ENCODE data around the gene WDR49. TPM values are rescaled to one million over a fixed set of nuclear protein-coding genes. Genes with fewer than 3 reads are reported as not detected.

The WDR49 gene
- total and polyA plus RNA-seq, 4 donors: 1.4 to 33.9 (median 9.8) TPM

- 70 to 73% methylated on average over 1 of the region's 1 CpG for WGBS, 2 donors
- ATAC-seq (ENCODE audit: insufficient read depth, low FRiP score) (no peak), DNase-seq (no peak)
- H3K36me3 ChIP-seq (ENCODE audit: control insufficient read depth in 4 of 4, insufficient read depth in 4 of 4, low read length in 4 of 4): peaks cover 0 to 1% (median 0%) of the 10 kb centered on the region in 4 donors
- no peak overlapping the region for H3K27ac ChIP-seq (ENCODE audit: low read depth in 1 of 2, low read length in 1 of 2)
- no peak overlapping the region for H3K4me3 ChIP-seq
- TF ChIP-seq CTCF (IDR thresholded peaks at IDR 0.05; ENCODE audit: control extremely low read depth, extremely low read depth): no peak
- H3K4me1 ChIP-seq (ENCODE audit: control insufficient read depth in 5 of 5, insufficient read depth in 5 of 5, low read length in 5 of 5): no peaks in the 10 kb centered on the region
- no peaks in the 10 kb centered on the region for H3K27me3 ChIP-seq (ENCODE audit: control insufficient read depth in 3 of 3, insufficient read depth in 3 of 3, low read length in 2 of 3)
- H3K9ac ChIP-seq (ENCODE audit: insufficient read depth in 1 of 2, low read length in 2 of 2): no peak overlapping the region
- peaks cover 0 to 3% (median 0%) of the 10 kb centered on the region in 4 donors for H3K9me3 ChIP-seq (ENCODE audit: control insufficient read depth in 4 of 4, insufficient read depth in 3 of 4, low read length in 3 of 4)
Measured at GRCh38 chr3:167649746-167650145, 4.0 kb downstream of the WDR49 start.

- no peak for DNase-seq
- no peak for ATAC-seq (ENCODE audit: insufficient read depth, low FRiP score)
- Histone ChIP-seq H3K4me1 (ENCODE audit: control insufficient read depth in 5 of 5, insufficient read depth in 5 of 5, low read length in 5 of 5) (no peaks in the 10 kb centered on the region), H3K36me3 (ENCODE audit: control insufficient read depth in 4 of 4, insufficient read depth in 4 of 4, low read length in 4 of 4) (no peaks in the 10 kb centered on the region), H3K9me3 (ENCODE audit: control insufficient read depth in 4 of 4, insufficient read depth in 3 of 4, low read length in 3 of 4) (peaks cover 0 to 4% (median 1%) of the 10 kb centered on the region in 4 donors), H3K27ac (ENCODE audit: low read depth in 1 of 2, low read length in 1 of 2) (no peak overlapping the region), H3K9ac (ENCODE audit: insufficient read depth in 1 of 2, low read length in 2 of 2) (no peak overlapping the region), H3K27me3 (ENCODE audit: control insufficient read depth in 3 of 3, insufficient read depth in 3 of 3, low read length in 2 of 3) (no peaks in the 10 kb centered on the region), H3K4me3 (no peak overlapping the region)
- TF ChIP-seq CTCF (IDR thresholded peaks at IDR 0.05; ENCODE audit: control extremely low read depth, extremely low read depth): no peak
- WGBS, 2 donors: 77 to 89% methylated on average over 1 of the region's 1 CpG
Measured at GRCh38 chr3:167644611-167645010, 9.1 kb downstream of the WDR49 start.

- no peak for DNase-seq
- H3K27ac ChIP-seq (ENCODE audit: low read depth in 1 of 2, low read length in 1 of 2): no peak overlapping the region
- no peak for ATAC-seq (ENCODE audit: insufficient read depth, low FRiP score)
- H3K36me3 ChIP-seq (ENCODE audit: control insufficient read depth in 4 of 4, insufficient read depth in 4 of 4, low read length in 4 of 4): no peaks in the 10 kb centered on the region
- H3K9ac ChIP-seq (ENCODE audit: insufficient read depth in 1 of 2, low read length in 2 of 2): no peak overlapping the region
- H3K27me3 ChIP-seq (ENCODE audit: control insufficient read depth in 3 of 3, insufficient read depth in 3 of 3, low read length in 2 of 3): no peaks in the 10 kb centered on the region
- H3K4me3 ChIP-seq: no peak overlapping the region
- WGBS, 2 donors: 60 to 77% methylated on average over 5 of the region's 5 CpGs
- H3K9me3 ChIP-seq (ENCODE audit: control insufficient read depth in 4 of 4, insufficient read depth in 3 of 4, low read length in 3 of 4): no peaks in the 10 kb centered on the region
- TF ChIP-seq CTCF (IDR thresholded peaks at IDR 0.05; ENCODE audit: control extremely low read depth, extremely low read depth): no peak
- H3K4me1 ChIP-seq (ENCODE audit: control insufficient read depth in 5 of 5, insufficient read depth in 5 of 5, low read length in 5 of 5): no peaks in the 10 kb centered on the region
Measured at GRCh38 chr3:167631471-167631870, 22.3 kb downstream of the WDR49 start.

GRCh38 chr3:167626490-167626889, 27.3 kb downstream of the WDR49 start:
- no peak overlapping the region for H3K27ac ChIP-seq (ENCODE audit: low read depth in 1 of 2, low read length in 1 of 2)
- H3K4me1 ChIP-seq (ENCODE audit: control insufficient read depth in 5 of 5, insufficient read depth in 5 of 5, low read length in 5 of 5): no peaks in the 10 kb centered on the region
- H3K9ac ChIP-seq (ENCODE audit: insufficient read depth in 1 of 2, low read length in 2 of 2): no peak overlapping the region
- no peak for DNase-seq
- no peak overlapping the region for H3K4me3 ChIP-seq
- no peak for ATAC-seq (ENCODE audit: insufficient read depth, low FRiP score)
- H3K27me3 ChIP-seq (ENCODE audit: control insufficient read depth in 3 of 3, insufficient read depth in 3 of 3, low read length in 2 of 3): no peaks in the 10 kb centered on the region
- TF ChIP-seq CTCF (IDR thresholded peaks at IDR 0.05; ENCODE audit: control extremely low read depth, extremely low read depth): no peak
- no peaks in the 10 kb centered on the region for H3K36me3 ChIP-seq (ENCODE audit: control insufficient read depth in 4 of 4, insufficient read depth in 4 of 4, low read length in 4 of 4)
- no peaks in the 10 kb centered on the region for H3K9me3 ChIP-seq (ENCODE audit: control insufficient read depth in 4 of 4, insufficient read depth in 3 of 4, low read length in 3 of 4)

Data from lung (tissue), 12 donors.